Cardiac septum (tissue), 1 donor: Measurements from ENCODE around the gene MYBPH. TPM values are rescaled to one million over a fixed set of nuclear protein-coding genes. Genes with fewer than 3 reads are reported as not detected.

Experiments used
- DNase-seq: peaks from one replicate; pipeline ENCODE4 v3.0.0-alpha.2; 2020; ENCODE audit warnings: low spot score
- intact Hi-C: fragments of 100-400 bp; cut with DNase I; formaldehyde crosslinking; loops from one replicate; pipeline ENCODE4 v1.14.0; 2022
- total RNA-seq: library from RNA; stranded (reverse); fragmentation: NEBNext Ultra II Directional; extraction: Animal tissue kit (Norgen Biotek cat#: 25700); gene quantifications from one replicate; pipeline ENCODE4 v1.2.1, GENCODE V29; 2021
- donor health status: DM: no; HTN: no; CAD: no.

Gene MYBPH
- total RNA-seq, 1 donor from 2014 or later: not detected

GRCh38 chr1:203153051-203153988 lies 22.3 kb downstream of the MYBPH start:
- intact Hi-C loops: no loop called here
- DNase-seq: no peak

- intact Hi-C loops: no loop called here
- DNase-seq: no peak
Measured at GRCh38 chr1:203152158-203153034, 23.2 kb downstream of the MYBPH start.

- no peak for DNase-seq
- intact Hi-C loops: no loop called here
Measured at GRCh38 chr1:203151362-203152157, 24.1 kb downstream of the MYBPH start.

- DNase-seq: no peak
- intact Hi-C loops: no loop called here
Measured at GRCh38 chr1:203150511-203151297, 24.9 kb downstream of the MYBPH start.

GRCh38 chr1:203149188-203149840 lies 26.3 kb downstream of the MYBPH start:
- intact Hi-C loops: no loop called here
- no peak for DNase-seq

GRCh38 chr1:203148579-203148978 lies 27.0 kb downstream of the MYBPH start:
- DNase-seq: no peak

GRCh38 chr1:203148127-203148526 lies 27.5 kb downstream of the MYBPH start:
- DNase-seq: no peak
- intact Hi-C loops: no loop called here

More at GRCh38 chr1:203148579-203148978, 27.0 kb downstream of the MYBPH start:
- intact Hi-C loops: no loop called here

- intact Hi-C loops: no loop called here
- no peak for DNase-seq
Measured at GRCh38 chr1:203147376-203147775, 28.2 kb downstream of the MYBPH start.

- DNase-seq: no peak
- intact Hi-C loops: no loop called here
Measured at GRCh38 chr1:203146537-203146936, 29.1 kb downstream of the MYBPH start.

GRCh38 chr1:203146042-203146369 lies 29.6 kb downstream of the MYBPH start:
- no peak for DNase-seq
- intact Hi-C loops: no loop called here

GRCh38 chr1:203145321-203146041 lies 30.1 kb downstream of the MYBPH start:
- intact Hi-C loops: no loop called here
- no peak for DNase-seq

- intact Hi-C loops: no loop called here
- DNase-seq: no peak
Measured at GRCh38 chr1:203144661-203145060, 31.0 kb downstream of the MYBPH start.

GRCh38 chr1:203143641-203144040 lies 32.0 kb downstream of the MYBPH start:
- DNase-seq: no peak
- intact Hi-C loops: no loop called here

- intact Hi-C loops: no loop called here
- no peak for DNase-seq
Measured at GRCh38 chr1:203142684-203143408, 32.8 kb downstream of the MYBPH start.

GRCh38 chr1:203142124-203142523 lies 33.5 kb downstream of the MYBPH start:
- intact Hi-C loops: no loop called here
- no peak for DNase-seq

- intact Hi-C loops: no loop called here
- DNase-seq: no peak
Measured at GRCh38 chr1:203140743-203141520, 34.7 kb downstream of the MYBPH start.
